ENCODE measurements around the gene IL17RB. TPM values are rescaled to one million over a fixed set of nuclear protein-coding genes. Genes with fewer than 3 reads are reported as not detected.

Gene IL17RB
- total RNA-seq, 4 donors from 2014 or later: 0.71 to 2.5 (median 1.6) TPM

DNA sequence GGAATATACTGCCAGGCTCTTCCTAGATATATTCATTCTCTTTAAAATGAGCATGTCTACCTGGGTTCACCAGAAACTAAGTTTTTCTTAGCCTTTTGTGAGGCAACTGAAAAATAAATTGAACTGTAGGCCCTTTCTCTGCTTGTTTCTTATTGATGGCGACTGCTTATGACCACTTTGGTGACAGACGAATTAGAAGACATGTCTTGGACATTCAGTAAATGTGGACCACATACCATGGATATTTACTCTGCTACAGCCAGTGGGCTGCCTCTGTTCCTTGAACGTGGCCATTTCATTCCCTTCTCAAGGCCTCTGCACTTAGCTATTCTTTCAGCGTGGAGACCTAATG lies 45.9 kb downstream of the IL17RB start:
- DNase-seq: no peak
- Histone ChIP-seq H3K4me1 (peaks cover 21 to 33% of the 10 kb centered on the region in 2 donors), H3K9me3 (no peaks in the 10 kb centered on the region), H3K27ac (peak overlapping the region; percentile 91 to 93 (median 91)), H3K4me3 (replicated peaks in 1 of 3) (peak overlapping the region in 2 of 3 donors; percentile 38 to 85), H3K36me3 (peaks cover 0 to 2% of the 10 kb centered on the region in 2 donors), H3K27me3 (no peaks in the 10 kb centered on the region)
- intact Hi-C loops (cut with DNase I): no loop called here
- WGBS, 2 donors: 35 to 45% methylated on average over 4 of the region's 4 CpGs
- TF ChIP-seq POLR2A (IDR thresholded peaks at IDR 0.05): no peak
- TF ChIP-seq, protein P1, sequence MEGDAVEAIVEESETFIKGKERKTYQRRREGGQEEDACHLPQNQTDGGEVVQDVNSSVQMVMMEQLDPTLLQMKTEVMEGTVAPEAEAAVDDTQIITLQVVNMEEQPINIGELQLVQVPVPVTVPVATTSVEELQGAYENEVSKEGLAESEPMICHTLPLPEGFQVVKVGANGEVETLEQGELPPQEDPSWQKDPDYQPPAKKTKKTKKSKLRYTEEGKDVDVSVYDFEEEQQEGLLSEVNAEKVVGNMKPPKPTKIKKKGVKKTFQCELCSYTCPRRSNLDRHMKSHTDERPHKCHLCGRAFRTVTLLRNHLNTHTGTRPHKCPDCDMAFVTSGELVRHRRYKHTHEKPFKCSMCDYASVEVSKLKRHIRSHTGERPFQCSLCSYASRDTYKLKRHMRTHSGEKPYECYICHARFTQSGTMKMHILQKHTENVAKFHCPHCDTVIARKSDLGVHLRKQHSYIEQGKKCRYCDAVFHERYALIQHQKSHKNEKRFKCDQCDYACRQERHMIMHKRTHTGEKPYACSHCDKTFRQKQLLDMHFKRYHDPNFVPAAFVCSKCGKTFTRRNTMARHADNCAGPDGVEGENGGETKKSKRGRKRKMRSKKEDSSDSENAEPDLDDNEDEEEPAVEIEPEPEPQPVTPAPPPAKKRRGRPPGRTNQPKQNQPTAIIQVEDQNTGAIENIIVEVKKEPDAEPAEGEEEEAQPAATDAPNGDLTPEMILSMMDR (IDR thresholded peaks at IDR 0.05): no peak

DNA sequence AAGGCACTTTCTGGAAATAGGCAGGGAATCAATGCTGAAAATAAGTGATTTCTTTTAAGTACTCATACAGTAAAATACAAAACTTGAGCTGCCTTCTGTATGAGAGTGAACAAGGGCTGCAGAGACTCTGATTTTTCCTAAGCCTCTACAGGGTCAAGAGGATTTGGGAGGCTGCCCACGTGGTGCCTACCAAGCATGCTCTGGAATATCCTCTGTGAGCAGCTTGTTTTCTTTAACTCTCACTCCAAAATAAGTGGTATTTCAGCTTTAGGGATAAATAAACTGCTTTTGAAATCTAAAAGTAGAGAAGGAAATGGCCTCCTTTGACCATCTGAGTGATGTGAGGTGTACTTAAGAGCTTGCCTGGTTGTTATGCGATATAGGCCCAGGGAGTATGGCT lies 53.4 kb downstream of the IL17RB start:
- intact Hi-C loops (cut with DNase I): no loop called here
- H3K27ac ChIP-seq: peak overlapping the region; percentile 43 to 86 (median 84)
- TF ChIP-seq POLR2A (IDR thresholded peaks at IDR 0.05): peak in 1 of 2 donors; percentile 12
- TF ChIP-seq, protein P1 (IDR thresholded peaks at IDR 0.05): no peak

DNA sequence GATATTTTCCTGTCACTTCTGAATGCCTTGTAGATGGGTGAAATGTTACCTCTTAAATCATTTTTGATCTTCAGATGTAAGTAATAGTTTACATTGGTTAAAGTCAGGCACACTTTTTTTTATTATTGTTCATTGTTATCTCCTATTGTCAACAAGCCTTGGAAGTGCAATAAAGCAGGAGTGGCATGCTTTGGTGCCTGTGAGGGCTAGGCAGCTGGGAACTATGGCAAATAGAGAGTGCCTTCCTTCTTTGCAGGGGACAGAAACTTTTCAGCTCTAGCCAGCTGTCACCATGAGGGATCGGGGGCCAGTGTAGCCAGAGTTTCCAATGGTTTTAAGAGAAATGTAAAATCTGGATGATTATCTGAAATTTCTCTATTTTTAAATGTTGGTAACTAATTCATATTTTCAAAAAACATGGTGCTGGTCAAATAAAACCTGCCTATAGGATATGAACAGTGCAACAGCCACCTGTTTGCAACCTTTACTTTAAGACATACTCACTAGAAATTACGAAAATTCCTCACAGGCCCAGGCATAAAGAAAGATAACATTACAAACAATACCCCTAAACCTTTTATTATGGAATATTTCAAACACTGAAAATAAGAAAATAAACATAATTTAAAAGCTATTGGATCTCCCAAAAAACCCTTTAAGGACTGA lies 54.4 kb downstream of the IL17RB start:
- 79 to 83% methylated on average over 2 of the region's 2 CpGs for WGBS, 2 donors
- H3K27ac ChIP-seq: peak overlapping the region; percentile 43 to 86 (median 84)
- no peaks in the 10 kb centered on the region for H3K36me3 ChIP-seq
- TF ChIP-seq POLR2A (IDR thresholded peaks at IDR 0.05): no peak
- TF ChIP-seq, protein P1 (IDR thresholded peaks at IDR 0.05): no peak
- peaks cover 25 to 26% of the 10 kb centered on the region in 2 donors for H3K4me1 ChIP-seq
- intact Hi-C loops (cut with DNase I): no loop called here
- no peak for DNase-seq
- no peaks in the 10 kb centered on the region for H3K9me3 ChIP-seq
- no peaks in the 10 kb centered on the region for H3K27me3 ChIP-seq
- H3K4me3 ChIP-seq (replicated peaks in 1 of 3): no peak overlapping the region

More for the DNA sequence above, 53.4 kb downstream of the IL17RB start:
- Histone ChIP-seq H3K4me3 (replicated peaks in 1 of 3) (no peak overlapping the region), H3K36me3 (no peaks in the 10 kb centered on the region), H3K4me1 (peaks cover 25 to 26% of the 10 kb centered on the region in 2 donors), H3K27me3 (no peaks in the 10 kb centered on the region), H3K9me3 (no peaks in the 10 kb centered on the region)
- WGBS, 2 donors: 12 to 44% methylated on average over 2 of the region's 2 CpGs
- DNase-seq: peak; percentile 93 to 95

DNA sequence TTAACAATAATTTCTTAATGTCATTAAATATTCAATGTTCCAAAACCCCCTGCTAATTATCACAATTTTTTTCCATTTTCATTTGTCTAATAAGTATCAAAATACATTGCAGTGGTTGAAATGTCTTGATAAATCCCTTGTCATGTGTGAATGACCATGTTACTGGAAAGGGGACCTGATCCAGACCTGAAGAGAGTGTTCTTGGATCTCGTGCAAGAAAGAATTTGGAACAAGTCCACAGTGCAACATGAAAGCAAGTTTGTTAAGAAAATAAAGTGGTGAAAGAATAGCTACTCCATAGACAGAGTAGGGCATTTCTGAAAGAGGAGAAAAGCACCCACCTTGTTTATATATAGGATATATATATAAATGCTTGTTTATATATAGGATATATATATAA lies 55.7 kb downstream of the IL17RB start:
- WGBS, 2 donors: 11 to 15% methylated on average over 1 of the region's 1 CpG
- no peak for TF ChIP-seq POLR2A (IDR thresholded peaks at IDR 0.05)
- TF ChIP-seq, protein P1 (IDR thresholded peaks at IDR 0.05): no peak
- peak overlapping the region in 2 of 3 donors; percentile 84 to 86 for H3K27ac ChIP-seq
- H3K36me3 ChIP-seq: no peaks in the 10 kb centered on the region
- peak; percentile 46 to 51 for DNase-seq
- H3K4me1 ChIP-seq: peaks cover 25 to 26% of the 10 kb centered on the region in 2 donors
- H3K9me3 ChIP-seq: no peaks in the 10 kb centered on the region
- no peaks in the 10 kb centered on the region for H3K27me3 ChIP-seq
- no peak overlapping the region for H3K4me3 ChIP-seq (replicated peaks in 1 of 3)
- intact Hi-C loops (cut with DNase I): no loop called here

DNA sequence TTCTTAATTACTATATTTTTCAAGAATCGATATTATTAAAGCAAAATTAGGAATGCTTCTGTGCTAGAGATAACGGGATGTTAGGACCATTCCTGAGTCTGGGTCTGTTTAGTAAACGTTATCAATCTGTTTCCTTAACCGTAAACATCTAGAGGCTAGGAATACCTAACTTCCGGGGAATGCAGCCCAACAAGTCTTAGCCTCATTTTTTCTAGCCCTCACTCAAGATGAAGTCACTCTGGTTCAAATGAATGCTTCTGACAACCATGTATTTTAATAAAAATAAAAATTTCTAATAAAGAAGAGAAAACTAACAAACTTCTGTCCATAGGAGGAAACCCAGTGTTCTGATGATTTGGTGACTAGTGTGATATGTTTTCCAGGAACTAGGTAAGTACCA lies 56.3 kb downstream of the IL17RB start:
- DNase-seq: no peak
- H3K27ac ChIP-seq: peak overlapping the region in 1 of 3 donors; percentile 10
- peaks cover 25 to 26% of the 10 kb centered on the region in 2 donors for H3K4me1 ChIP-seq
- H3K4me3 ChIP-seq (replicated peaks in 1 of 3): no peak overlapping the region
- 57 to 58% methylated on average over 5 of the region's 5 CpGs for WGBS, 2 donors
- H3K9me3 ChIP-seq: no peaks in the 10 kb centered on the region
- intact Hi-C loops (cut with DNase I): no loop called here
- H3K27me3 ChIP-seq: no peaks in the 10 kb centered on the region
- TF ChIP-seq, protein P1 (IDR thresholded peaks at IDR 0.05): no peak
- no peak for TF ChIP-seq POLR2A (IDR thresholded peaks at IDR 0.05)
- no peaks in the 10 kb centered on the region for H3K36me3 ChIP-seq
